IPS-20b (cell line): Measurements from ENCODE around the gene DROSHA.
"Not testable (repeated sequence)": the region's sequence is repeated elsewhere in the genome, so short reads cannot be mapped to it uniquely, and the experiment has no call there.

Experiments used
- H3K27ac ChIP-seq: one replicate; pipeline ENCODE4 v1.5.1; 2013; ENCODE audit warnings: low read length
- H3K27me3 ChIP-seq: 2 replicates; pipeline ENCODE4 v1.6.1; 2013; ENCODE audit warnings: mild to moderate bottlenecking, low read length, inconsistent platforms; ENCODE audit not compliant: insufficient read depth
- H3K36me3 ChIP-seq: 2 replicates; pipeline ENCODE4 v1.6.1; 2013; ENCODE audit warnings: low read depth, mild to moderate bottlenecking, inconsistent platforms, low read length, moderate library complexity; ENCODE audit not compliant: insufficient read depth
- H3K4me1 ChIP-seq: 2 replicates; pipeline ENCODE4 v1.6.1; 2013; ENCODE audit warnings: mild to moderate bottlenecking, control low read depth, inconsistent platforms, low read length, moderate library complexity; ENCODE audit not compliant: insufficient read depth
- H3K4me3 ChIP-seq: 2 replicates; pipeline ENCODE4 v1.5.1; 2013; ENCODE audit warnings: mild to moderate bottlenecking, low read length, inconsistent platforms
- H3K9ac ChIP-seq: 2 replicates; pipeline ENCODE4 v1.6.1; 2013; ENCODE audit warnings: low read depth, mild to moderate bottlenecking, inconsistent platforms, low read length, moderate library complexity
- H3K9me3 ChIP-seq: 2 replicates; pipeline ENCODE4 v1.6.1; 2013; ENCODE audit warnings: mild to moderate bottlenecking, low read depth, low read length, inconsistent platforms; ENCODE audit not compliant: insufficient read depth

The DROSHA gene

GRCh38 chr5:31365776-31366175 lies 166.1 kb downstream of the DROSHA start:
- H3K27me3 ChIP-seq = no peaks in the 10 kb centered on the region
- H3K27ac ChIP-seq = no peak overlapping the region
- H3K9ac ChIP-seq = no peak overlapping the region
- no peaks in the 10 kb centered on the region for H3K9me3 ChIP-seq
- no peak overlapping the region for H3K4me3 ChIP-seq
- H3K4me1 ChIP-seq = peaks cover 10% of the 10 kb centered on the region
- H3K36me3 ChIP-seq = no peaks in the 10 kb centered on the region

GRCh38 chr5:31364881-31365636 lies 166.8 kb downstream of the DROSHA start:
- no peaks in the 10 kb centered on the region for H3K27me3 ChIP-seq
- no peak overlapping the region for H3K9ac ChIP-seq
- H3K4me1 ChIP-seq = peaks cover 10% of the 10 kb centered on the region
- no peak overlapping the region for H3K27ac ChIP-seq
- no peak overlapping the region for H3K4me3 ChIP-seq
- no peaks in the 10 kb centered on the region for H3K36me3 ChIP-seq
- H3K9me3 ChIP-seq = no peaks in the 10 kb centered on the region

GRCh38 chr5:31362931-31363568 lies 168.8 kb downstream of the DROSHA start:
- Histone ChIP-seq H3K9me3 (no peaks in the 10 kb centered on the region), H3K27ac (no peak overlapping the region), H3K4me3 (no peak overlapping the region), H3K9ac (no peak overlapping the region), H3K36me3 (no peaks in the 10 kb centered on the region), H3K4me1 (peaks cover 10% of the 10 kb centered on the region), H3K27me3 (no peaks in the 10 kb centered on the region)

- Histone ChIP-seq H3K4me1 (peaks cover 10% of the 10 kb centered on the region), H3K27me3 (no peaks in the 10 kb centered on the region), H3K9ac (no peak overlapping the region), H3K27ac (no peak overlapping the region), H3K4me3 (no peak overlapping the region), H3K36me3 (no peaks in the 10 kb centered on the region), H3K9me3 (no peaks in the 10 kb centered on the region)
These were observed 169.4 kb downstream of the DROSHA start for GRCh38 chr5:31362529-31362900.

GRCh38 chr5:31361704-31362528 lies 170.0 kb downstream of the DROSHA start:
- H3K36me3 ChIP-seq, H3K27me3 ChIP-seq, H3K9ac ChIP-seq, H3K9me3 ChIP-seq, H3K27ac ChIP-seq, H3K4me3 ChIP-seq: not testable (repeated sequence)
- peaks cover 10% of the 10 kb centered on the region for H3K4me1 ChIP-seq

- Histone ChIP-seq H3K4me3 (no peak overlapping the region), H3K9me3 (no peaks in the 10 kb centered on the region), H3K27me3 (no peaks in the 10 kb centered on the region), H3K4me1 (peaks cover 10% of the 10 kb centered on the region), H3K9ac (no peak overlapping the region), H3K36me3 (no peaks in the 10 kb centered on the region), H3K27ac (no peak overlapping the region)
These were observed 170.7 kb downstream of the DROSHA start for GRCh38 chr5:31361234-31361633.

GRCh38 chr5:31359839-31360238 lies 172.1 kb downstream of the DROSHA start:
- no peak overlapping the region for H3K9ac ChIP-seq
- H3K27ac ChIP-seq = no peak overlapping the region
- no peaks in the 10 kb centered on the region for H3K27me3 ChIP-seq
- no peaks in the 10 kb centered on the region for H3K9me3 ChIP-seq
- H3K4me3 ChIP-seq = no peak overlapping the region
- H3K4me1 ChIP-seq = peaks cover 10% of the 10 kb centered on the region
- H3K36me3 ChIP-seq = no peaks in the 10 kb centered on the region

GRCh38 chr5:31357038-31357437 lies 174.9 kb downstream of the DROSHA start:
- Histone ChIP-seq H3K9me3 (no peaks in the 10 kb centered on the region), H3K27ac (no peak overlapping the region), H3K4me1 (peaks cover 4% of the 10 kb centered on the region; the same call in 1 of the 2 replicates), H3K4me3 (no peak overlapping the region), H3K27me3 (no peaks in the 10 kb centered on the region), H3K36me3 (no peaks in the 10 kb centered on the region), H3K9ac (no peak overlapping the region)

- H3K9me3 ChIP-seq = no peaks in the 10 kb centered on the region
- no peaks in the 10 kb centered on the region for H3K4me1 ChIP-seq
- H3K27me3 ChIP-seq = no peaks in the 10 kb centered on the region
- no peak overlapping the region for H3K27ac ChIP-seq
- H3K9ac ChIP-seq = no peak overlapping the region
- H3K4me3 ChIP-seq = no peak overlapping the region
- H3K36me3 ChIP-seq = no peaks in the 10 kb centered on the region
These were observed 176.6 kb downstream of the DROSHA start for GRCh38 chr5:31355337-31355736.
